Right atrium auricular region (tissue), 2 donors: ENCODE results near the gene PIK3C2G. TPM values are rescaled to one million over a fixed set of nuclear protein-coding genes. Genes with fewer than 3 reads are reported as not detected.

Source experiments
- DNase-seq: peaks from one replicate; pipeline ENCODE4 v3.0.0-alpha.2; 2019; ENCODE audit warnings: low spot score
- H3K27ac ChIP-seq, 2 donors: fragments of 200-600 bp; sonication (generic); 1 replicate in 1 of 2; 2 replicates in 1 of 2; pipeline ENCODE4 v1.5.1; 2016 to 2019
- H3K27me3 ChIP-seq, 2 donors: fragments of 200-600 bp; sonication (generic); one replicate each; pipeline versions ENCODE4 v1.5.1 to v1.6.0; 2017 to 2019
- H3K36me3 ChIP-seq: fragments of 200-600 bp; sonication (generic); one replicate; pipeline ENCODE4 v1.5.1; 2016
- H3K4me1 ChIP-seq, 2 donors: fragments of 200-600 bp; sonication (generic); one replicate each; pipeline versions ENCODE4 v1.5.1 to v1.6.0; 2017 to 2019
- H3K4me3 ChIP-seq, 2 donors: fragments of 200-600 bp; sonication (generic); 1 replicate in 1 of 2; 2 replicates in 1 of 2; pipeline ENCODE4 v1.5.1; 2017 to 2019; ENCODE audit warnings: mild to moderate bottlenecking in 1 of 2, moderate library complexity in 1 of 2
- H3K9me3 ChIP-seq, 2 donors: fragments of 200-600 bp; sonication (generic); one replicate each; pipeline ENCODE4 v1.5.1; 2019
- CTCF ChIP-seq, 2 donors: fragments of 200-600 bp; sonication (generic); IDR thresholded peaks; one replicate each; pipeline ENCODE4 v1.5.1; 2019; ENCODE audit warnings: antibody characterized with exemption in 2 of 2
- total RNA-seq, 2 donors: library from RNA; depleted of rRNA; stranded (reverse); fragments of >200 nt; gene quantifications; one replicate each; pipeline ENCODE4 v1.1.0, GENCODE V29; 2016

The PIK3C2G gene
- total RNA-seq, 2 donors from 2014 or later = not detected

GRCh38 chr12:18402872-18403611 is 141.7 kb downstream of the PIK3C2G start:
- Histone ChIP-seq H3K4me3 (no peak overlapping the region), H3K4me1 (no peaks in the 10 kb centered on the region), H3K9me3 (peaks cover 0 to 3% of the 10 kb centered on the region in 2 donors), H3K36me3 (no peaks in the 10 kb centered on the region), H3K27ac (no peak overlapping the region), H3K27me3 (no peaks in the 10 kb centered on the region)
- no peak for TF ChIP-seq CTCF (IDR thresholded peaks at IDR 0.05)
- no peak for DNase-seq

- H3K9me3 ChIP-seq = peaks cover 0 to 9% of the 10 kb centered on the region in 2 donors
- DNase-seq = no peak
- no peaks in the 10 kb centered on the region for H3K36me3 ChIP-seq
- no peaks in the 10 kb centered on the region for H3K27me3 ChIP-seq
- H3K27ac ChIP-seq = no peak overlapping the region
- H3K4me1 ChIP-seq = no peaks in the 10 kb centered on the region
- no peak for TF ChIP-seq CTCF (IDR thresholded peaks at IDR 0.05)
- H3K4me3 ChIP-seq = no peak overlapping the region
Measured at GRCh38 chr12:18411453-18411852, 150.1 kb downstream of the PIK3C2G start.

GRCh38 chr12:18414671-18415070 is 153.4 kb downstream of the PIK3C2G start:
- Histone ChIP-seq H3K4me1 (no peaks in the 10 kb centered on the region), H3K27ac (no peak overlapping the region), H3K4me3 (no peak overlapping the region), H3K36me3 (no peaks in the 10 kb centered on the region), H3K27me3 (no peaks in the 10 kb centered on the region), H3K9me3 (no peaks in the 10 kb centered on the region)
- no peak for TF ChIP-seq CTCF (IDR thresholded peaks at IDR 0.05)
- no peak for DNase-seq

GRCh38 chr12:18415227-18415626 is 153.9 kb downstream of the PIK3C2G start:
- Histone ChIP-seq H3K27ac (no peak overlapping the region), H3K27me3 (no peaks in the 10 kb centered on the region), H3K36me3 (no peaks in the 10 kb centered on the region), H3K4me1 (no peaks in the 10 kb centered on the region), H3K4me3 (no peak overlapping the region), H3K9me3 (no peaks in the 10 kb centered on the region)
- TF ChIP-seq CTCF (IDR thresholded peaks at IDR 0.05) = no peak
- DNase-seq = no peak

GRCh38 chr12:18416412-18416811 is 155.1 kb downstream of the PIK3C2G start:
- Histone ChIP-seq H3K9me3 (no peaks in the 10 kb centered on the region), H3K27ac (no peak overlapping the region), H3K4me3 (no peak overlapping the region), H3K36me3 (no peaks in the 10 kb centered on the region), H3K4me1 (no peaks in the 10 kb centered on the region), H3K27me3 (no peaks in the 10 kb centered on the region)
- DNase-seq = no peak
- no peak for TF ChIP-seq CTCF (IDR thresholded peaks at IDR 0.05)

GRCh38 chr12:18419311-18419710 is 158.0 kb downstream of the PIK3C2G start:
- Histone ChIP-seq H3K4me3 (no peak overlapping the region), H3K36me3 (no peaks in the 10 kb centered on the region), H3K27ac (no peak overlapping the region), H3K9me3 (no peaks in the 10 kb centered on the region), H3K27me3 (no peaks in the 10 kb centered on the region), H3K4me1 (no peaks in the 10 kb centered on the region)
- DNase-seq = no peak
- TF ChIP-seq CTCF (IDR thresholded peaks at IDR 0.05) = no peak
